ENCODE data around the gene P3H2.

The P3H2 gene

GRCh38 chr3:190124067-190124466 lies 3.4 kb upstream of the P3H2 start:
- no peak for DNase-seq (ENCODE audit: low read depth)

GRCh38 chr3:190122198-190122771 lies 1.6 kb upstream of the P3H2 start:
- no peak for DNase-seq (ENCODE audit: low read depth)

- no peak for DNase-seq (ENCODE audit: low read depth)
Observed at GRCh38 chr3:190121383-190121782, 686 bp upstream of the P3H2 start.

- DNase-seq (ENCODE audit: low read depth) = no peak
Observed at GRCh38 chr3:190121061-190121377, 322 bp upstream of the P3H2 start.

- DNase-seq (ENCODE audit: low read depth) = no peak
Observed at GRCh38 chr3:190119461-190120268, 1.0 kb downstream of the P3H2 start.

GRCh38 chr3:190118438-190118837 lies 2.3 kb downstream of the P3H2 start:
- DNase-seq (ENCODE audit: low read depth) = no peak

GRCh38 chr3:190117981-190118380 lies 2.7 kb downstream of the P3H2 start:
- DNase-seq (ENCODE audit: low read depth) = no peak

- no peak for DNase-seq (ENCODE audit: low read depth)
Observed at GRCh38 chr3:190116551-190117067, 4.1 kb downstream of the P3H2 start.

GRCh38 chr3:190110826-190111225 lies 9.9 kb downstream of the P3H2 start:
- no peak for DNase-seq (ENCODE audit: low read depth)

GRCh38 chr3:190109441-190109840 lies 11.3 kb downstream of the P3H2 start:
- DNase-seq (ENCODE audit: low read depth) = no peak

- no peak for DNase-seq (ENCODE audit: low read depth)
Observed at GRCh38 chr3:190108804-190109203, 11.9 kb downstream of the P3H2 start.

GRCh38 chr3:190105876-190106275 lies 14.8 kb downstream of the P3H2 start:
- no peak for DNase-seq (ENCODE audit: low read depth)

GRCh38 chr3:190101320-190102011 lies 19.2 kb downstream of the P3H2 start:
- no peak for DNase-seq (ENCODE audit: low read depth)

- no peak for DNase-seq (ENCODE audit: low read depth)
Observed at GRCh38 chr3:190099099-190099498, 21.6 kb downstream of the P3H2 start.

GRCh38 chr3:190097617-190098016 lies 23.1 kb downstream of the P3H2 start:
- no peak for DNase-seq (ENCODE audit: low read depth)

- DNase-seq (ENCODE audit: low read depth) = no peak
Observed at GRCh38 chr3:190097025-190097424, 23.7 kb downstream of the P3H2 start.

GRCh38 chr3:190096345-190096744 lies 24.4 kb downstream of the P3H2 start:
- DNase-seq (ENCODE audit: low read depth) = no peak

GRCh38 chr3:190094160-190094718 lies 26.5 kb downstream of the P3H2 start:
- no peak for DNase-seq (ENCODE audit: low read depth)

- DNase-seq (ENCODE audit: low read depth) = no peak
Observed at GRCh38 chr3:190092250-190092649, 28.4 kb downstream of the P3H2 start.

GRCh38 chr3:190089711-190090110 lies 31.0 kb downstream of the P3H2 start:
- DNase-seq (ENCODE audit: low read depth) = no peak

- DNase-seq (ENCODE audit: low read depth) = no peak
Observed at GRCh38 chr3:190088890-190089289, 31.8 kb downstream of the P3H2 start.

- no peak for DNase-seq (ENCODE audit: low read depth)
Observed at GRCh38 chr3:190086191-190086590, 34.5 kb downstream of the P3H2 start.

- DNase-seq (ENCODE audit: low read depth) = no peak
Observed at GRCh38 chr3:190084983-190085382, 35.7 kb downstream of the P3H2 start.
